OCI-LY7 (cell line): ENCODE results near the gene DTWD2. TPM values are rescaled to one million over a fixed set of nuclear protein-coding genes. Genes with fewer than 3 reads are reported as not detected.
"Not testable (repeated sequence)": the region's sequence is repeated elsewhere in the genome, so short reads cannot be mapped to it uniquely, and the experiment has no call there.

Source experiments
- BruUV-seq: library from RNA; stranded (reverse); fragments of 400-500 nt; replicated peaks from 2 replicates; lab custom pipeline; 2021; lab: Mats Ljungman, UMichigan
- CTCF ChIA-PET: fragments of 300-600 bp; sonication (Branson Sonifier 250); formaldehyde crosslinking; loops from one replicate; lab custom pipeline; 2022; ENCODE audit warnings: antibody characterized with exemption; ENCODE audit not compliant: unreplicated experiment; lab: Charles Lee
- POLR2A ChIA-PET: fragments of 300-600 bp; sonication (Branson Sonifier 250); formaldehyde crosslinking; loops from one replicate; lab custom pipeline; 2022; ENCODE audit warnings: antibody characterized with exemption; lab: Charles Lee
- DNase-seq: peaks from one replicate; pipeline ENCODE4 v3.0.0-alpha.2; 2015; ENCODE audit warnings: low spot score
- H2AFZ ChIP-seq: fragments of 200-600 bp; sonication (generic), shearing (Covaris generic); 2 replicates; pipeline ENCODE4 v1.6.1; 2014; ENCODE audit warnings: mild to moderate bottlenecking, antibody characterized with exemption, low read length, moderate library complexity
- H3K27ac ChIP-seq: fragments of 200-600 bp; sonication (generic); 2 replicates; pipeline ENCODE4 v1.5.1; 2014; ENCODE audit warnings: mixed run types, low read depth, mild to moderate bottlenecking, moderate library complexity, low read length, inconsistent platforms; ENCODE audit not compliant: poor library complexity, severe bottlenecking
- H3K36me3 ChIP-seq: fragments of 200-600 bp; sonication (generic); 2 replicates; pipeline ENCODE4 v1.6.1; 2014; ENCODE audit warnings: mild to moderate bottlenecking, antibody characterized with exemption, low read length, moderate library complexity, mixed read lengths; ENCODE audit not compliant: insufficient read depth
- H3K4me1 ChIP-seq: fragments of 200-600 bp; sonication (generic); 2 replicates; pipeline ENCODE4 v1.5.1; 2014; ENCODE audit warnings: mild to moderate bottlenecking, low read length; ENCODE audit not compliant: insufficient read depth, poor library complexity, severe bottlenecking
- H3K4me2 ChIP-seq: fragments of 200-600 bp; sonication (generic); 2 replicates; pipeline ENCODE4 v1.6.1; 2014; ENCODE audit warnings: mild to moderate bottlenecking, low read length
- H3K4me3 ChIP-seq: fragments of 200-600 bp; sonication (generic); 2 replicates; pipeline ENCODE4 v1.5.1; 2014; ENCODE audit warnings: mild to moderate bottlenecking, low read depth, low read length; ENCODE audit not compliant: poor library complexity, severe bottlenecking
- H3K79me2 ChIP-seq: fragments of 200-600 bp; sonication (generic); 2 replicates; pipeline ENCODE4 v1.6.1; 2016; ENCODE audit warnings: low read depth, mild to moderate bottlenecking, low read length, moderate library complexity, mixed read lengths; ENCODE audit not compliant: insufficient read depth
- H3K9me2 ChIP-seq: fragments of 200-600 bp; sonication (generic); 2 replicates; pipeline ENCODE4 v1.6.1; 2016; ENCODE audit warnings: mild to moderate bottlenecking, low read length, mixed read lengths; ENCODE audit not compliant: insufficient read depth
- H3K9me3 ChIP-seq: fragments of 200-600 bp; sonication (generic); 2 replicates; pipeline ENCODE4 v1.6.1; 2014; ENCODE audit warnings: mild to moderate bottlenecking, mixed run types, low read length, mixed read lengths
- H4K20me1 ChIP-seq: fragments of 200-600 bp; sonication (generic); 2 replicates; pipeline ENCODE4 v1.6.1; 2014; ENCODE audit warnings: mild to moderate bottlenecking, antibody characterized with exemption, low read length, moderate library complexity, mixed read lengths; ENCODE audit not compliant: insufficient read depth
- EZH2phosphoT487 ChIP-seq: fragments of 200-600 bp; sonication (generic); IDR thresholded peaks from 2 replicates; pipeline ENCODE4 v1.6.1; 2018; ENCODE audit warnings: low read depth, borderline replicate concordance, mild to moderate bottlenecking, mixed run types, antibody characterized with exemption, low read length, moderate library complexity, mixed read lengths
- intact Hi-C: fragments of 100-400 bp; cut with micrococcal nuclease; formaldehyde crosslinking; loops from one replicate; pipeline ENCODE4 v1.10.0; 2022; ENCODE audit not compliant: unreplicated experiment
- total RNA-seq, 2 experiments: library from RNA; depleted of rRNA in 1 of 2; stranded (reverse); fragments of >200 nt in 1 of 2; shearing (Covaris generic) in 1 of 2; gene quantifications; 2 replicates each; pipeline ENCODE4 v1.2.3, GENCODE V29; 2014 to 2022
- TF ChIP-seq, protein P1 (sequence below): fragments of 200-600 bp; sonication (generic); conservative IDR thresholded peaks from 2 replicates; pipeline ENCODE4 v1.5.1; 2014; ENCODE audit warnings: mild to moderate bottlenecking, antibody characterized with exemption, low read length, moderate library complexity, mixed read lengths

The DTWD2 gene
- total RNA-seq, 2 experiments from 2014 or later = 4.2 to 6.4 TPM

DNA sequence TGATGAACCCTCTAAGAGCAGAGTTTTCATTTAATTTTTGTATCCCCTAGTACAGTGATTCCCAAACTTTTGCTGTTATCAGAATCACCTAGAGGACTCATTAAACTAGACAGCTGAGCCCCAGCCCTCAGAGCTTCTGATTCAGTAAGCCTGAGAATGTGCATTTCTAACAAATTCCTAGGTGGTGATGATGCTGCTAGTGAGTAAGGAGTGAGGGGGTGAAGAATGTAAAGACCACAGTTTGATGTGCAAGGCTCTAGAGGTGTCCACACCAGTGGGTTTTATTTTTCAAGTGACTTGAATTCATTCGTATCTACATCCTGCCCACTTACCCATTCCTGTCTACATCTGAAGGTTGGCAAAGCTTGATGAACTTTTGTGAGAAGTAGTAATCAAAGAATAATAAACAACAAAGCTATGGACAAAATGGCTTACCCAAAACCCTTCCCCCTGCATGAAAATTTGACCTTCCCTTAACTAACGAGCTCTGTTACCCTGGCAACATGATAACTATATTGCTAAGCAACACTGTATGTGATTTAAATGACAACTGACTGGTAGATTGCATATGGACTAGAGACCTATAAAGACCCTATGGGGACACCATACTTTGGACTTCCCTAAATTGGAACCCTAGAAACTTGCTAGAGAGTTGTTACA is 35.2 kb downstream of the DTWD2 start:
- Histone ChIP-seq H3K9me2 (no peaks in the 10 kb centered on the region), H3K4me2 (no peak overlapping the region), H3K27ac (no peak overlapping the region), H3K9me3 (no peaks in the 10 kb centered on the region), H3K4me3 (no peak overlapping the region), H2AFZ (no peak overlapping the region), H3K4me1 (no peaks in the 10 kb centered on the region), H4K20me1 (no peaks in the 10 kb centered on the region), H3K79me2 (no peaks in the 10 kb centered on the region), H3K36me3 (no peaks in the 10 kb centered on the region)
- TF ChIP-seq, protein P1, sequence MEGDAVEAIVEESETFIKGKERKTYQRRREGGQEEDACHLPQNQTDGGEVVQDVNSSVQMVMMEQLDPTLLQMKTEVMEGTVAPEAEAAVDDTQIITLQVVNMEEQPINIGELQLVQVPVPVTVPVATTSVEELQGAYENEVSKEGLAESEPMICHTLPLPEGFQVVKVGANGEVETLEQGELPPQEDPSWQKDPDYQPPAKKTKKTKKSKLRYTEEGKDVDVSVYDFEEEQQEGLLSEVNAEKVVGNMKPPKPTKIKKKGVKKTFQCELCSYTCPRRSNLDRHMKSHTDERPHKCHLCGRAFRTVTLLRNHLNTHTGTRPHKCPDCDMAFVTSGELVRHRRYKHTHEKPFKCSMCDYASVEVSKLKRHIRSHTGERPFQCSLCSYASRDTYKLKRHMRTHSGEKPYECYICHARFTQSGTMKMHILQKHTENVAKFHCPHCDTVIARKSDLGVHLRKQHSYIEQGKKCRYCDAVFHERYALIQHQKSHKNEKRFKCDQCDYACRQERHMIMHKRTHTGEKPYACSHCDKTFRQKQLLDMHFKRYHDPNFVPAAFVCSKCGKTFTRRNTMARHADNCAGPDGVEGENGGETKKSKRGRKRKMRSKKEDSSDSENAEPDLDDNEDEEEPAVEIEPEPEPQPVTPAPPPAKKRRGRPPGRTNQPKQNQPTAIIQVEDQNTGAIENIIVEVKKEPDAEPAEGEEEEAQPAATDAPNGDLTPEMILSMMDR = no peak
- TF ChIP-seq EZH2phosphoT487 = no peak
- CTCF ChIA-PET = no interaction called here
- BruUV-seq = no TSS peak
- no peak for DNase-seq
- intact Hi-C loops = no loop called here
- POLR2A ChIA-PET = no interaction called here

GRCh38 chr5:118952306-118952705 is 36.0 kb downstream of the DTWD2 start:
- H2AFZ ChIP-seq, BruUV-seq, DNase-seq, H4K20me1 ChIP-seq, H3K4me3 ChIP-seq, H3K27ac ChIP-seq, H3K4me1 ChIP-seq, H3K79me2 ChIP-seq, H3K36me3 ChIP-seq, H3K9me2 ChIP-seq, POLR2A ChIA-PET, H3K9me3 ChIP-seq, H3K4me2 ChIP-seq, CTCF ChIA-PET, intact Hi-C loops: not testable (repeated sequence)

- not testable (repeated sequence) for H3K4me2 ChIP-seq
These were observed 38.0 kb downstream of the DTWD2 start for GRCh38 chr5:118950354-118950753.

More at GRCh38 chr5:118950354-118950753, 38.0 kb downstream of the DTWD2 start:
- H3K36me3 ChIP-seq, H3K9me2 ChIP-seq, H3K4me3 ChIP-seq, CTCF ChIA-PET, H2AFZ ChIP-seq, H3K9me3 ChIP-seq, POLR2A ChIA-PET, H3K27ac ChIP-seq, BruUV-seq, H3K79me2 ChIP-seq, H4K20me1 ChIP-seq, DNase-seq, H3K4me1 ChIP-seq, intact Hi-C loops: not testable (repeated sequence)
